ACC112 (cell line): ENCODE results near the gene ITPKB.

Experiments
- H2AFZ ChIP-seq: fragments of 200-600 bp; sonication (generic); one replicate; pipeline ENCODE4 v1.6.0; 2017; ENCODE audit warnings: antibody characterized with exemption, low read length; ENCODE audit not compliant: unreplicated experiment
- H3K27ac ChIP-seq: fragments of 200-600 bp; sonication (generic); 2 replicates; pipeline ENCODE4 v1.5.1; 2014; ENCODE audit warnings: low read depth, mild to moderate bottlenecking, antibody characterized with exemption, low read length, moderate library complexity
- H3K27me3 ChIP-seq: fragments of 200-600 bp; sonication (generic); 2 replicates; pipeline ENCODE4 v1.6.1; 2014; ENCODE audit warnings: mild to moderate bottlenecking, antibody characterized with exemption, low read length, moderate library complexity, mixed read lengths; ENCODE audit not compliant: insufficient read depth
- H3K36me3 ChIP-seq: fragments of 200-600 bp; sonication (generic); 2 replicates; pipeline ENCODE4 v1.6.1; 2016; ENCODE audit warnings: mild to moderate bottlenecking, antibody characterized with exemption, low read length, moderate library complexity, mixed read lengths; ENCODE audit not compliant: insufficient read depth
- H3K4me1 ChIP-seq: fragments of 200-600 bp; sonication (generic); one replicate; pipeline ENCODE4 v1.6.1; 2016; ENCODE audit warnings: low read length, mixed read lengths; ENCODE audit not compliant: insufficient read depth, unreplicated experiment, control insufficient read depth
- H3K4me3 ChIP-seq: fragments of 200-600 bp; sonication (generic); 2 replicates; pipeline ENCODE4 v1.5.1; 2014; ENCODE audit warnings: mild to moderate bottlenecking, low read depth, low read length
- H3K79me2 ChIP-seq: fragments of 200-600 bp; sonication (generic); one replicate; pipeline ENCODE4 v1.6.0; 2016; ENCODE audit warnings: low read length; ENCODE audit not compliant: control insufficient read depth, unreplicated experiment, insufficient read depth

ITPKB gene

GRCh38 chr1:226584164-226584563, 154.9 kb downstream of the ITPKB start:
- Histone ChIP-seq H3K4me3 (no peak overlapping the region), H2AFZ (no peak overlapping the region), H3K36me3 (no peaks in the 10 kb centered on the region), H3K4me1 (no peaks in the 10 kb centered on the region), H3K79me2 (no peaks in the 10 kb centered on the region), H3K27ac (no peak overlapping the region), H3K27me3 (peaks cover 46% of the 10 kb centered on the region)

GRCh38 chr1:226582966-226583365, 156.1 kb downstream of the ITPKB start:
- H3K4me3 ChIP-seq: no peak overlapping the region
- H3K27me3 ChIP-seq: peaks cover 50% of the 10 kb centered on the region
- no peak overlapping the region for H3K27ac ChIP-seq
- no peaks in the 10 kb centered on the region for H3K79me2 ChIP-seq
- no peaks in the 10 kb centered on the region for H3K4me1 ChIP-seq
- H2AFZ ChIP-seq: no peak overlapping the region
- no peaks in the 10 kb centered on the region for H3K36me3 ChIP-seq
